ENCODE measurements around the gene C19orf38.

DNA sequence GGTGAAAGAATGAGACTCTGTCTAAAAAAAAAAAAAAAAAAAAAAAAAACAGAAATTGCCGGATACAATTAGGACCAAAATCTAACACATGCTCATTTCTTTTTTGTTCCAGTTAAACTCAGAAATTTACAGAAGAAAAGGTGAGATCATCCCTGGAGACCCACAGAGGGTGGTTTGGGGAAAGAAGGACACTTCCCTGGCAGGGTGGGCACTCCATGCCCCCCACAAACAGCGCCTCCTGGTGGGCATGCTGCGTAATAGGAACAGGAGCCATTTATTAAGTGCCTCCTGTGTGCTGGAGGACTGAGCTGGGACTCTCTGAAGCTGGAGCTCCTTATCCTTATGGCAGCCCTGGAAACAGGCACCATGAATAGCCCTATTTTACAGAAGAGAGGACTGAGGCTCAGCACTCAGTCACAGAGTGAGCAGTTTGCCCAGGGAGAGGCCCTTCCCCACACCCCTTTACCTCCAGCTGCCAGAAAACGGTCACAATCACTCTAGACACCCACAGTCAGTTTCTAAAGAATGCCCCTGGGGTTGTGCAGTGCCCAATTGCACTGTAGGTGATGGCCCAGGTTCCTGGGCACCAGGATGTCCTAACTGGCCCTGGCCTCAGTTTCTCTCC is 10.1 kb downstream of the C19orf38 start:
- TF ChIP-seq, protein P1, sequence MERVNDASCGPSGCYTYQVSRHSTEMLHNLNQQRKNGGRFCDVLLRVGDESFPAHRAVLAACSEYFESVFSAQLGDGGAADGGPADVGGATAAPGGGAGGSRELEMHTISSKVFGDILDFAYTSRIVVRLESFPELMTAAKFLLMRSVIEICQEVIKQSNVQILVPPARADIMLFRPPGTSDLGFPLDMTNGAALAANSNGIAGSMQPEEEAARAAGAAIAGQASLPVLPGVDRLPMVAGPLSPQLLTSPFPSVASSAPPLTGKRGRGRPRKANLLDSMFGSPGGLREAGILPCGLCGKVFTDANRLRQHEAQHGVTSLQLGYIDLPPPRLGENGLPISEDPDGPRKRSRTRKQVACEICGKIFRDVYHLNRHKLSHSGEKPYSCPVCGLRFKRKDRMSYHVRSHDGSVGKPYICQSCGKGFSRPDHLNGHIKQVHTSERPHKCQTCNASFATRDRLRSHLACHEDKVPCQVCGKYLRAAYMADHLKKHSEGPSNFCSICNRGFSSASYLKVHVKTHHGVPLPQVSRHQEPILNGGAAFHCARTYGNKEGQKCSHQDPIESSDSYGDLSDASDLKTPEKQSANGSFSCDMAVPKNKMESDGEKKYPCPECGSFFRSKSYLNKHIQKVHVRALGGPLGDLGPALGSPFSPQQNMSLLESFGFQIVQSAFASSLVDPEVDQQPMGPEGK (CRISPR knock-in tag; IDR thresholded peaks at IDR 0.05; ENCODE audit: borderline replicate concordance): no peak
- TF ChIP-seq TOX (CRISPR knock-in tag; IDR thresholded peaks at IDR 0.05; ENCODE audit: borderline replicate concordance) (no peak), PPARA (CRISPR knock-in tag; IDR thresholded peaks at IDR 0.05; ENCODE audit: borderline replicate concordance) (no peak), TCF4 (CRISPR knock-in tag; IDR thresholded peaks at IDR 0.05; ENCODE audit: borderline replicate concordance) (no peak), ZFP3 (CRISPR knock-in tag; IDR thresholded peaks at IDR 0.05) (no peak), ZNF8 (CRISPR knock-in tag; IDR thresholded peaks at IDR 0.05) (no peak), ISL1 (CRISPR knock-in tag; IDR thresholded peaks at IDR 0.05) (no peak), ZC3H10 (CRISPR knock-in tag; IDR thresholded peaks at IDR 0.05) (no peak)
- TF ChIP-seq, protein P2, sequence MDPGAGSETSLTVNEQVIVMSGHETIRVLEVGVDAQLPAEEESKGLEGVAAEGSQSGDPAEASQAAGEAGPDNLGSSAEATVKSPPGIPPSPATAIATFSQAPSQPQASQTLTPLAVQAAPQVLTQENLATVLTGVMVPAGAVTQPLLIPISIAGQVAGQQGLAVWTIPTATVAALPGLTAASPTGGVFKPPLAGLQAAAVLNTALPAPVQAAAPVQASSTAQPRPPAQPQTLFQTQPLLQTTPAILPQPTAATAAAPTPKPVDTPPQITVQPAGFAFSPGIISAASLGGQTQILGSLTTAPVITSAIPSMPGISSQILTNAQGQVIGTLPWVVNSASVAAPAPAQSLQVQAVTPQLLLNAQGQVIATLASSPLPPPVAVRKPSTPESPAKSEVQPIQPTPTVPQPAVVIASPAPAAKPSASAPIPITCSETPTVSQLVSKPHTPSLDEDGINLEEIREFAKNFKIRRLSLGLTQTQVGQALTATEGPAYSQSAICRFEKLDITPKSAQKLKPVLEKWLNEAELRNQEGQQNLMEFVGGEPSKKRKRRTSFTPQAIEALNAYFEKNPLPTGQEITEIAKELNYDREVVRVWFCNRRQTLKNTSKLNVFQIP (CRISPR knock-in tag; IDR thresholded peaks at IDR 0.05; ENCODE audit: borderline replicate concordance, low read depth): no peak

Data from SK-N-SH treated with all-trans-retinoic acid at 6 μM for 48 hours (cell line).